IMR-90 (cell line): Measurements from ENCODE around the gene GJD2.

Source experiments
- CHD1 ChIP-seq: IDR thresholded peaks from 2 replicates; pipeline ENCODE4 v1.6.1; 2012; ENCODE audit warnings: low read depth, low read length, improper control_type of control experiment
- MAZ ChIP-seq: IDR thresholded peaks from 2 replicates; pipeline ENCODE4 v1.6.1; 2012; ENCODE audit warnings: low read depth, mild to moderate bottlenecking, low read length, improper control_type of control experiment, moderate library complexity, borderline replicate concordance
- MXI1 ChIP-seq: IDR thresholded peaks from 2 replicates; pipeline ENCODE4 v1.6.1; 2012; ENCODE audit warnings: low read depth, mild to moderate bottlenecking, low read length, moderate library complexity, borderline replicate concordance
- RAD21 ChIP-seq: IDR thresholded peaks from 2 replicates; pipeline ENCODE4 v1.6.1; 2012; ENCODE audit warnings: low read length, improper control_type of control experiment
- USF2 ChIP-seq: fragments of 150-350 bp; IDR thresholded peaks from 2 replicates; pipeline ENCODE4 v1.6.1; 2017; ENCODE audit warnings: mild to moderate bottlenecking, antibody characterized with exemption, low read length, low read depth
- TF ChIP-seq, protein P1 (sequence below): conservative IDR thresholded peaks from 2 replicates; pipeline ENCODE4 v1.5.1; 2012; ENCODE audit warnings: mild to moderate bottlenecking, low read depth, low read length, improper control_type of control experiment

GRCh38 chr15:34786206-34786605 lies 31.4 kb upstream of the GJD2 start:
- TF ChIP-seq USF2, result no peak
- TF ChIP-seq, protein P1, sequence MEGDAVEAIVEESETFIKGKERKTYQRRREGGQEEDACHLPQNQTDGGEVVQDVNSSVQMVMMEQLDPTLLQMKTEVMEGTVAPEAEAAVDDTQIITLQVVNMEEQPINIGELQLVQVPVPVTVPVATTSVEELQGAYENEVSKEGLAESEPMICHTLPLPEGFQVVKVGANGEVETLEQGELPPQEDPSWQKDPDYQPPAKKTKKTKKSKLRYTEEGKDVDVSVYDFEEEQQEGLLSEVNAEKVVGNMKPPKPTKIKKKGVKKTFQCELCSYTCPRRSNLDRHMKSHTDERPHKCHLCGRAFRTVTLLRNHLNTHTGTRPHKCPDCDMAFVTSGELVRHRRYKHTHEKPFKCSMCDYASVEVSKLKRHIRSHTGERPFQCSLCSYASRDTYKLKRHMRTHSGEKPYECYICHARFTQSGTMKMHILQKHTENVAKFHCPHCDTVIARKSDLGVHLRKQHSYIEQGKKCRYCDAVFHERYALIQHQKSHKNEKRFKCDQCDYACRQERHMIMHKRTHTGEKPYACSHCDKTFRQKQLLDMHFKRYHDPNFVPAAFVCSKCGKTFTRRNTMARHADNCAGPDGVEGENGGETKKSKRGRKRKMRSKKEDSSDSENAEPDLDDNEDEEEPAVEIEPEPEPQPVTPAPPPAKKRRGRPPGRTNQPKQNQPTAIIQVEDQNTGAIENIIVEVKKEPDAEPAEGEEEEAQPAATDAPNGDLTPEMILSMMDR, result no peak
- no peak for TF ChIP-seq MXI1
- TF ChIP-seq RAD21, result no peak
- TF ChIP-seq MAZ, result no peak
- TF ChIP-seq CHD1, result no peak
